MCF 10A (cell line): ENCODE measurements around the gene PLCG2. TPM values are rescaled to one million over a fixed set of nuclear protein-coding genes. Genes with fewer than 3 reads are reported as not detected.

ENCODE experiments used
- BruUV-seq: library from RNA; stranded (reverse); fragments of 400-500 nt; replicated peaks from 2 replicates; lab custom pipeline; 2021; lab: Mats Ljungman, UMichigan
- CTCF ChIA-PET: fragments of 300-600 bp; sonication (Branson Sonifier 250); formaldehyde crosslinking; extraction: SDS; loops from one replicate; lab custom pipeline; 2021; ENCODE audit warnings: antibody characterized with exemption, inconsistent platforms; lab: Yijun Ruan, JAX
- POLR2A ChIA-PET: fragments of 300-600, 350-650 bp; sonication (Branson Sonifier 250); formaldehyde crosslinking; extraction: SDS; loops from one replicate; lab custom pipeline; 2020; ENCODE audit warnings: antibody characterized with exemption, inconsistent platforms; lab: Yijun Ruan, JAX
- DNase-seq: peaks from one replicate; pipeline ENCODE4 v3.0.0-alpha.2; 2018; ENCODE audit not compliant: unreplicated experiment
- H3K27ac Mint-ChIP-seq: one replicate; pipeline ENCODE4 v1.8.0; 2022; ENCODE audit warnings: mild to moderate bottlenecking, low read depth, mixed read lengths; ENCODE audit not compliant: unreplicated experiment
- H3K27me3 Mint-ChIP-seq: one replicate; pipeline ENCODE4 v1.8.0; 2022; ENCODE audit warnings: mixed read lengths; ENCODE audit not compliant: insufficient read depth, unreplicated experiment
- H3K36me3 Mint-ChIP-seq: one replicate; pipeline ENCODE4 v1.8.0; 2022; ENCODE audit warnings: mild to moderate bottlenecking, moderate library complexity, mixed read lengths; ENCODE audit not compliant: insufficient read depth, unreplicated experiment
- H3K4me1 Mint-ChIP-seq: one replicate; pipeline ENCODE4 v1.8.0; 2022; ENCODE audit warnings: mixed read lengths; ENCODE audit not compliant: insufficient read depth, unreplicated experiment
- H3K4me3 Mint-ChIP-seq: one replicate; pipeline ENCODE4 v1.8.0; 2022; ENCODE audit warnings: mild to moderate bottlenecking, moderate library complexity, mixed read lengths; ENCODE audit not compliant: unreplicated experiment
- H3K9me3 Mint-ChIP-seq: one replicate; pipeline ENCODE4 v1.8.0; 2022; ENCODE audit warnings: mixed read lengths; ENCODE audit not compliant: unreplicated experiment
- intact Hi-C: fragments of 100-400 bp; cut with micrococcal nuclease; formaldehyde crosslinking; loops from 2 replicates; pipeline ENCODE4 v1.14.1; 2022
- total RNA-seq: library from RNA; stranded (reverse); gene quantifications from 2 replicates; pipeline ENCODE4 v1.2.3, GENCODE V29; 2022
- TF ChIP-seq, protein P1 (sequence below): fragments of 200-600 bp; IDR thresholded peaks from one replicate; pipeline ENCODE4 v1.8.0; 2022; ENCODE audit warnings: antibody characterized with exemption, mild to moderate bottlenecking; ENCODE audit not compliant: unreplicated experiment

Gene PLCG2
- total RNA-seq, 1 experiment from 2014 or later = 5.2 TPM

DNA sequence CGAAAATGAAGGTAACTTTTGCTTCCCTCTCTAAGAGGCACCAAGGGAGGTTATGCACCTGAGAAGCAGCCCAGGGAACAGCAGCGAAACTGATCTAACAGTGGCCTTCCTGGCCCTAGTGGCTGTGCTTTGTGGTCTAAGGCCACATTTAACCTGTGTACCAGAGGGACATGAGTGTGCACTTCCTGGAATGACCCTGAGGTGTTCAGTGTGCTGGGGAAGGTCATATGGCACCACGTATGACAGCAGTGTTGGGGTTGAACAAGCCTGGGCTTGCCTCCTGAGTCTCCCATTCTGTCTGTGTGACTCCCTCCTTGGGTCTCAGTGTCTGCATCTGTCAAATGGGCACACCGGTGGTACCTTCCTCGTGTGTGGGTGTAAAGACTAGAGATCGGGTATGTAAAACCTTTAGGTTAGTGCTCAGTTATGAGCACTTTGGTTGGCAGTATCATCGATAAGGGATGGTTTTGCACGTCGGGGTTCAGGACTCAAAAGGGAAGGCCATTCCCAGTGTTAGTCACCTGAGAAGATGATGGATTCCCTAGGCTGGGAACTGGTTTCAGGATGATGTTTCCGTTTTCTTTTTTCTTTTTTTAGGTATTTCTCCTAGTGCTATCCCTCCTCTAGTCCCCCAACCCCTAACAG is 31.9 kb downstream of the PLCG2 start:
- BruUV-seq = no TSS peak
- H3K9me3 Mint-ChIP-seq = no peaks in the 10 kb centered on the region
- H3K4me3 Mint-ChIP-seq = no peak overlapping the region
- ChIA-PET POLR2A (no interaction called here), CTCF (no interaction called here)
- H3K27me3 Mint-ChIP-seq = peaks cover 14% of the 10 kb centered on the region
- intact Hi-C loops = no loop called here
- H3K36me3 Mint-ChIP-seq = no peaks in the 10 kb centered on the region
- no peak overlapping the region for H3K27ac Mint-ChIP-seq
- H3K4me1 Mint-ChIP-seq = no peaks in the 10 kb centered on the region
- TF ChIP-seq, protein P1, sequence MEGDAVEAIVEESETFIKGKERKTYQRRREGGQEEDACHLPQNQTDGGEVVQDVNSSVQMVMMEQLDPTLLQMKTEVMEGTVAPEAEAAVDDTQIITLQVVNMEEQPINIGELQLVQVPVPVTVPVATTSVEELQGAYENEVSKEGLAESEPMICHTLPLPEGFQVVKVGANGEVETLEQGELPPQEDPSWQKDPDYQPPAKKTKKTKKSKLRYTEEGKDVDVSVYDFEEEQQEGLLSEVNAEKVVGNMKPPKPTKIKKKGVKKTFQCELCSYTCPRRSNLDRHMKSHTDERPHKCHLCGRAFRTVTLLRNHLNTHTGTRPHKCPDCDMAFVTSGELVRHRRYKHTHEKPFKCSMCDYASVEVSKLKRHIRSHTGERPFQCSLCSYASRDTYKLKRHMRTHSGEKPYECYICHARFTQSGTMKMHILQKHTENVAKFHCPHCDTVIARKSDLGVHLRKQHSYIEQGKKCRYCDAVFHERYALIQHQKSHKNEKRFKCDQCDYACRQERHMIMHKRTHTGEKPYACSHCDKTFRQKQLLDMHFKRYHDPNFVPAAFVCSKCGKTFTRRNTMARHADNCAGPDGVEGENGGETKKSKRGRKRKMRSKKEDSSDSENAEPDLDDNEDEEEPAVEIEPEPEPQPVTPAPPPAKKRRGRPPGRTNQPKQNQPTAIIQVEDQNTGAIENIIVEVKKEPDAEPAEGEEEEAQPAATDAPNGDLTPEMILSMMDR = no peak
- DNase-seq = no peak

DNA sequence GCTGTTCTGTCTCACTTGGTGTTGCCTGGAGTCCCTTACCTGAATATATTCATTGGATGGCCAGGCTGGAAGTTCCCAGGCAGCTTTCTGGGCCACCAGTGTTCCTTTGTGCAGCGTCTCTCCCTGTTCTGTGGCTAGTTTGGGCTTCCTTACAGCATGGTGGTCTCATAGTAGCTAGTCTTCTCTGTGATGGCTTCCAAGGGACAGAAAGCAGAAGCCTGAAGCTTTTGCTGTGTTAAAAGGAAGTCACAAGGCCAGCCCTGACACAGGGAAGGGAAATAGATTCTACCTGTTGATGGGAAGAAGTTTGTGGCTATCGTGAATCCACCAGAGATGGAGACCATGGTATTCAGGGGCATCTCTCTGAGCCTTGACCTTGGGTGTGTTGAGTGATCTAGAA is 34.6 kb downstream of the PLCG2 start:
- intact Hi-C loops = no loop called here
- TF ChIP-seq, protein P1 = no peak
- DNase-seq = no peak
- Mint-ChIP-seq H3K27ac (no peak overlapping the region), H3K4me3 (no peak overlapping the region), H3K27me3 (peaks cover 14% of the 10 kb centered on the region), H3K9me3 (no peaks in the 10 kb centered on the region), H3K36me3 (no peaks in the 10 kb centered on the region), H3K4me1 (no peaks in the 10 kb centered on the region)
- no TSS peak for BruUV-seq
- CTCF ChIA-PET = interaction anchor here (0.8 kb wide), 2 partner anchors 38 to 60 kb away, joined by 3 to 4 read pairs; no protein-coding TSS in a partner anchor
- POLR2A ChIA-PET = no interaction called here

DNA sequence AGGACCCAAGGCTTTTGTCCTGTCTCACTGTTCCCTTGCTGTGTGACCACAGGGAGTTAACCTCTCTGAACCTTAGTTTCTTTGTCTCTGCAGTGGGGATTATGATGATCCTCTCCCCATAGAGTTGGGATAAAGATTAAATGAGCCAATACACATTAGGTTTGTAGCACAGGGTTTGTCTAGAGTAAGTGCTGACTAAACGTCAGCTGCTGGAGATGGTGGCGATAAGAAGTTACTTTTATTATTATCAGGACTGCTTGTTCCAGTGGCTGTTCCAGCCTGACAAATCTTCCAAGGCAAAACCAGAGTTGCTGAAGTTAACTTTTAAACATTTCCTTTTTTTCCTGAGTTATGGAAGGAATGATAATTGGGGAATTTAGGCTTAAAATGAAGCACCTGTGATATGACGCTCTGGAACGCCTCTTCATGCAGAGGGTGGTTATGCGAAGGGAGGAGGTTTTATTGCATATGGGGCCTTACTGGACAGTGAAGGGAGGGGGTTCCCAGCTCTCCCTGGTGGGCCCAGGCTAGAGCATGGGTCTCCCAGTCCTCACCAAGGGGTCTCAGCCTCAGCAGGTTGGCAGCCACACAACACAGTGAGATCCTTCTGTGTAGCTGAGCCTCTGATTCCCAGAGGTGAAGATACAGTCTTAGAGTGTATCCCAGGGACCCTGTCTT is 35.8 kb downstream of the PLCG2 start:
- Mint-ChIP-seq H3K27me3 (peaks cover 14% of the 10 kb centered on the region), H3K4me1 (no peaks in the 10 kb centered on the region), H3K27ac (no peak overlapping the region), H3K4me3 (no peak overlapping the region), H3K36me3 (no peaks in the 10 kb centered on the region), H3K9me3 (no peaks in the 10 kb centered on the region)
- intact Hi-C loops = no loop called here
- POLR2A ChIA-PET = interaction anchor here (0.5 kb wide), 1 partner anchor 49 kb away, joined by 3 read pairs; no protein-coding TSS in a partner anchor
- CTCF ChIA-PET = no interaction called here
- DNase-seq = no peak
- TF ChIP-seq, protein P1 = no peak
- no TSS peak for BruUV-seq

DNA sequence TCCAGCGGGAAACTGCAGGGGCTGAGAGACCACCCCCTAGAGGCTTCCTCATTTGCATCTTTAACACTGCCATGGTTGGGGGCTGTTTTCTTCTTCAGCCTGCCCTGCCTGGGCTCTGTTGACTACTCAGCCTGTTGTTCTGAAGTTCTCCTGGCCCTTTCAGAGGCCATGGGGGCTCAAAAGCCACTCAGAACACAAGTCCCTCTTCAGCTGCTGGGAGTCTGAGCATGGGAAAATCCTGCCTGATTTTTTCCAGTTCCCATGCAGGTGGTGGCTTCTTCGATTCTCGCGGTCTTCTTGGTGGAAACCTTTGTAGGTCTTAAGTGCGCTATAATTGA is 36.3 kb downstream of the PLCG2 start:
- DNase-seq = no peak
- ChIA-PET CTCF (no interaction called here), POLR2A (interaction anchor here (0.5 kb wide), 1 partner anchor 50 kb away, joined by 3 read pairs; no protein-coding TSS in a partner anchor)
- Mint-ChIP-seq H3K36me3 (no peaks in the 10 kb centered on the region), H3K4me3 (no peak overlapping the region), H3K4me1 (no peaks in the 10 kb centered on the region), H3K27ac (no peak overlapping the region), H3K27me3 (peaks cover 14% of the 10 kb centered on the region), H3K9me3 (no peaks in the 10 kb centered on the region)
- no TSS peak for BruUV-seq
- TF ChIP-seq, protein P1 = no peak
- intact Hi-C loops = no loop called here
